BJ (cell line): ENCODE measurements around the gene ASS1. TPM values are rescaled to one million over a fixed set of nuclear protein-coding genes. Genes with fewer than 3 reads are reported as not detected.

Experiments
- CTCF ChIA-PET: fragments of 350-600 bp; formaldehyde crosslinking; extraction: SDS; loops from one replicate; lab custom pipeline; 2021; ENCODE audit warnings: antibody characterized with exemption, inconsistent platforms; lab: Yijun Ruan, JAX
- POLR2A ChIA-PET: fragments of 300-600 bp; sonication (Branson Sonifier 250); formaldehyde crosslinking; extraction: SDS; loops from one replicate; lab custom pipeline; 2021; ENCODE audit warnings: antibody characterized with exemption; lab: Charles Lee
- DNase-seq: peaks from one replicate; pipeline ENCODE4 v3.0.0-alpha.2; 2011; ENCODE audit warnings: low read depth
- H3K27me3 ChIP-seq: 2 replicates; pipeline ENCODE4 v1.6.0; 2011; ENCODE audit warnings: low read length; ENCODE audit not compliant: control insufficient read depth, insufficient read depth
- H3K36me3 ChIP-seq: 2 replicates; pipeline ENCODE4 v1.5.1; 2011; ENCODE audit warnings: low read length; ENCODE audit not compliant: control insufficient read depth, insufficient read depth
- H3K4me3 ChIP-seq: 2 replicates; pipeline ENCODE4 v1.5.1; 2011; ENCODE audit warnings: low read depth, mild to moderate bottlenecking, control low read depth, low read length
- polyA plus RNA-seq: library from polyadenylated mRNA; depleted of rRNA; stranded (reverse); fragments of >200 nt; gene quantifications from 2 replicates; pipeline ENCODE4 v1.2.3, GENCODE V29; 2011
- TF ChIP-seq, protein P1 (sequence below): IDR thresholded peaks from 2 replicates; pipeline ENCODE4 v1.5.1; 2011; ENCODE audit warnings: low read depth, mild to moderate bottlenecking, control low read depth, inconsistent platforms, low read length, moderate library complexity; ENCODE audit not compliant: insufficient read depth

The ASS1 gene
- polyA plus RNA-seq, 1 experiment: 1,223 TPM

DNA sequence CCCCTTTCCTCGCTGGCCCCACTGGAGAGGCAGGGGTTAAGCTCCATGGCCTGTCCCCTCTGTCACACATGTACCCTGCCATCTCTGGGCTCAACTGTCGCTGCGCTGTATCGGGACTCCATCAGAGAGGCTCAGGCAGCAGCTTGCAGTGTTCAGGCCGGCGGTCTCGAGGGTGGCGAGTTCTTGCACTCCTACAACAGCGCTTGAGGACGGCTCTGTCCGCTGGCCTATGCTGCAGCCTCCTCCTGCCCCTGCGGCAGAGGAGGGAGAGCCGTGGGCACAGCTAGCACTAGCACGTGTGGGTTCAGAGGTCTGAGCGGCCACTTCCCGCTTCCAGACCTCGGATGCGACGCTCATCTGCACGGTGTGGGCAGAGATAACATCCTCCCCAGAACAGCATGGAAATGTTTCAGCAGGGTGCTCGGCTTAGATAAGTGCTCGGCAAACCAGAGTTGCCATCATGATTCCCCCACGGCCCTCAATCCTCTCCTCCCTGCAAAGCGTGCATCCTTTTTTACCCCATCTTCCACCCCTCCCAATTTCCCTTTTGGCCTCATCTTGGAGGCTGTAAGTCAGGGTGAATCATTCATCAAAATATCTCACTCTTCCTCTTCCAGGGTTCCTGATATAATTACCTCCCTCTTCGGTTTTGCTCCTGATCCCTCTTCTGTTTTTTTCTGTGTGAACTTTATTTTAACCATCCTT is 92.7 kb downstream of the ASS1 start:
- ChIA-PET CTCF (no interaction called here), POLR2A (no interaction called here)
- no peak for DNase-seq
- H3K27me3 ChIP-seq: peaks cover 4% of the 10 kb centered on the region
- TF ChIP-seq, protein P1, sequence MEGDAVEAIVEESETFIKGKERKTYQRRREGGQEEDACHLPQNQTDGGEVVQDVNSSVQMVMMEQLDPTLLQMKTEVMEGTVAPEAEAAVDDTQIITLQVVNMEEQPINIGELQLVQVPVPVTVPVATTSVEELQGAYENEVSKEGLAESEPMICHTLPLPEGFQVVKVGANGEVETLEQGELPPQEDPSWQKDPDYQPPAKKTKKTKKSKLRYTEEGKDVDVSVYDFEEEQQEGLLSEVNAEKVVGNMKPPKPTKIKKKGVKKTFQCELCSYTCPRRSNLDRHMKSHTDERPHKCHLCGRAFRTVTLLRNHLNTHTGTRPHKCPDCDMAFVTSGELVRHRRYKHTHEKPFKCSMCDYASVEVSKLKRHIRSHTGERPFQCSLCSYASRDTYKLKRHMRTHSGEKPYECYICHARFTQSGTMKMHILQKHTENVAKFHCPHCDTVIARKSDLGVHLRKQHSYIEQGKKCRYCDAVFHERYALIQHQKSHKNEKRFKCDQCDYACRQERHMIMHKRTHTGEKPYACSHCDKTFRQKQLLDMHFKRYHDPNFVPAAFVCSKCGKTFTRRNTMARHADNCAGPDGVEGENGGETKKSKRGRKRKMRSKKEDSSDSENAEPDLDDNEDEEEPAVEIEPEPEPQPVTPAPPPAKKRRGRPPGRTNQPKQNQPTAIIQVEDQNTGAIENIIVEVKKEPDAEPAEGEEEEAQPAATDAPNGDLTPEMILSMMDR: no peak
- no peaks in the 10 kb centered on the region for H3K36me3 ChIP-seq
- no peak overlapping the region for H3K4me3 ChIP-seq

DNA sequence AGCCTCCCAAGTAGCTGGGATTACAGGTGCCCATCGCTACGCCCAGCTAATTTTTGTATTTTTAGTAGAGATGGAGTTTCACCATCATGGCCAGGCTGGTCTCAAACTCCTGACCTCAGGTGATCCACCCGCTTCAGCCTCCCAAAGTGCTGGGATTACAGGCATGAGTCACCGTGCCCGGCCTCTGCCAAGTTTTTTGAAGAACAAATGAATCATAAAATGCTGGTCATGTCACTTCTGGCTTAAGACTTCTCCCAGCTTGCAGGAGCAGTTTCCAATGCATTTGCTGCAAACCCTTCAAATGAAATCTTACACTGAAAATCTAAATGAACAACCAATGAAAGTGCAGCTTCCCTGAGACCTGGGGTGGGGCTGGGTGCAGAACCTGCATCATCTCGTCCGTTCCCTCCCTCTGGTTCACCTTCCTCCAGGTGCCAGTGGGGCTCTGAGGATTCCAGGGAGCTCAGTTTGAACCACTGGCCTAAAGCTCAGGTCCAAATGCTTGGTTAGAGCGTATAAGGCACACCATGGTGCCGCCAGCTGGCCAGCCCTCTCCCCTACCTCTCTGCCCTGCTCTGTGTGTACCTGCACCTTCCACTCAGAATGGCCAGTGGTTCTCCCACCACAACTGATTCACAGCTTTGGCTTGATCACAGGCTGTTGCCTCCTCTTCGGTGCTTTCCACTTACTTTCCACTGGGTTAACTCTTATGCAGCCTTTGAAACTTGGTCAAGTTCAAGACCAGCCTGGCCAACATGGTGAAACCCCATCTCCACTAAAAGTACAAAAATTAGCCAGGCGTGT is 94.9 kb downstream of the ASS1 start:
- Histone ChIP-seq H3K36me3 (no peaks in the 10 kb centered on the region), H3K4me3 (no peak overlapping the region), H3K27me3 (peaks cover 4% of the 10 kb centered on the region)
- TF ChIP-seq, protein P1: no peak
- DNase-seq: no peak
- ChIA-PET CTCF (interaction anchor here (0.8 kb wide), 1 partner anchor 15 kb away, joined by 4 read pairs; no protein-coding TSS in a partner anchor), POLR2A (no interaction called here)

- CTCF ChIA-PET: no interaction called here
- H3K4me3 ChIP-seq: no peak overlapping the region
- TF ChIP-seq, protein P1: no peak
- POLR2A ChIA-PET: no interaction called here
- peaks cover 6% of the 10 kb centered on the region for H3K27me3 ChIP-seq
- no peaks in the 10 kb centered on the region for H3K36me3 ChIP-seq
- no peak for DNase-seq
These were observed 96.8 kb downstream of the ASS1 start for GRCh38 chr9:130541533-130541932.

DNA sequence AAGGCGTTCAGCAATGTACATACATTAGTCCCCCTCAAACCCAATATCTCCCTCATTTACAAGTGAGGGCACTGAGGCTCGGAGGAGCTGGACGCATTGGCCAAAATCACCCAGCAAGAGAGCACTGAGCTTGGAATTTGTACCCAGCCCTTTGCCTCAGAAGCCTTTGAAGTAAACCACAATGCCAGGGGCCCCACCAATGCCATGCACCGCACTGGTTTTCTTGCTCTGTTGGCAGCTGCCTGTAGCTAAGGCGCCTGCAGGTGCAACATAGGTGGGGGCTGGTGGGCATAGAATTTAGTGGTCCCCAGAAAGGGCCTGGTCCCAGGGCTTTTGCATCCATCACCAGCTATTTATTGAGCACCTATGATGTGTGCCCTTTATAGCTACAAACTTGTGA is 97.3 kb downstream of the ASS1 start:
- POLR2A ChIA-PET: no interaction called here
- Histone ChIP-seq H3K36me3 (no peaks in the 10 kb centered on the region), H3K4me3 (no peak overlapping the region), H3K27me3 (peaks cover 5% of the 10 kb centered on the region)
- DNase-seq: no peak
- TF ChIP-seq, protein P1: no peak
- CTCF ChIA-PET: no interaction called here

- Histone ChIP-seq H3K36me3 (no peaks in the 10 kb centered on the region), H3K4me3 (no peak overlapping the region), H3K27me3 (peaks cover 6% of the 10 kb centered on the region)
- DNase-seq: no peak
- CTCF ChIA-PET: no interaction called here
- TF ChIP-seq, protein P1: no peak
- POLR2A ChIA-PET: no interaction called here
These were observed 97.9 kb downstream of the ASS1 start for GRCh38 chr9:130542457-130543228.
